Activated CD4-positive, alpha-beta memory T cell treated with anti-CD3 and anti-CD28 coated beads for 36 hours (primary cell): Measurements from ENCODE around the gene MAGEA10. TPM values are rescaled to one million over a fixed set of nuclear protein-coding genes. Genes with fewer than 3 reads are reported as not detected.
"Not testable (repeated sequence)": the region's sequence is repeated elsewhere in the genome, so short reads cannot be mapped to it uniquely, and the experiment has no call there.

Source experiments
- CTCF ChIA-PET: fragments of 350-600 bp; sonication (Branson Sonifier 250); formaldehyde crosslinking; loops from one replicate; lab custom pipeline; 2021; ENCODE audit warnings: antibody characterized with exemption, inconsistent platforms; lab: Charles Lee
- POLR2A ChIA-PET: fragments of 350-600 bp; sonication (Branson Sonifier 250); formaldehyde crosslinking; loops from one replicate; lab custom pipeline; 2021; ENCODE audit warnings: antibody characterized with exemption; lab: Charles Lee
- DNase-seq: peaks from one replicate; pipeline ENCODE4 v3.0.0-alpha.2; 2020
- H3K27ac Mint-ChIP-seq: one replicate; pipeline ENCODE4 v1.8.0; 2021; ENCODE audit warnings: mixed read lengths
- H3K27me3 Mint-ChIP-seq: one replicate; pipeline ENCODE4 v1.8.0; 2021; ENCODE audit warnings: mixed read lengths
- H3K36me3 Mint-ChIP-seq: one replicate; pipeline ENCODE4 v1.8.0; 2021; ENCODE audit warnings: mixed read lengths
- H3K4me1 Mint-ChIP-seq: one replicate; pipeline ENCODE4 v1.8.0; 2021; ENCODE audit warnings: low read depth, mixed read lengths
- H3K4me3 Mint-ChIP-seq: one replicate; pipeline ENCODE4 v1.8.0; 2021; ENCODE audit warnings: mild to moderate bottlenecking, mixed read lengths
- H3K9me3 Mint-ChIP-seq: one replicate; pipeline ENCODE4 v1.8.0; 2021; ENCODE audit warnings: mixed read lengths
- intact Hi-C: fragments of 100-400 bp; cut with micrococcal nuclease; formaldehyde crosslinking; loops from one replicate; pipeline ENCODE4 v1.15.1; 2023
- total RNA-seq, 2 experiments: library from RNA; stranded (reverse); gene quantifications; one replicate each; pipeline ENCODE4 v1.2.3, GENCODE V29; 2021

The MAGEA10 gene
- total RNA-seq, 2 experiments from 2014 or later: not detected

GRCh38 chrX:152137771-152138387, 498 bp downstream of the MAGEA10 start:
- Mint-ChIP-seq H3K4me1 (no peaks in the 10 kb centered on the region), H3K9me3 (no peaks in the 10 kb centered on the region), H3K4me3 (no peak overlapping the region), H3K27me3 (no peaks in the 10 kb centered on the region), H3K27ac (no peak overlapping the region), H3K36me3 (no peaks in the 10 kb centered on the region)
- intact Hi-C loops: no loop called here
- ChIA-PET CTCF (no interaction called here), POLR2A (no interaction called here)
- no peak for DNase-seq

GRCh38 chrX:152136312-152136711, 2.1 kb downstream of the MAGEA10 start:
- ChIA-PET POLR2A (no interaction called here), CTCF (no interaction called here)
- Mint-ChIP-seq H3K9me3 (no peaks in the 10 kb centered on the region), H3K4me3 (no peak overlapping the region), H3K36me3 (no peaks in the 10 kb centered on the region), H3K4me1 (no peaks in the 10 kb centered on the region), H3K27ac (no peak overlapping the region), H3K27me3 (no peaks in the 10 kb centered on the region)
- DNase-seq: no peak
- intact Hi-C loops: no loop called here

DNA sequence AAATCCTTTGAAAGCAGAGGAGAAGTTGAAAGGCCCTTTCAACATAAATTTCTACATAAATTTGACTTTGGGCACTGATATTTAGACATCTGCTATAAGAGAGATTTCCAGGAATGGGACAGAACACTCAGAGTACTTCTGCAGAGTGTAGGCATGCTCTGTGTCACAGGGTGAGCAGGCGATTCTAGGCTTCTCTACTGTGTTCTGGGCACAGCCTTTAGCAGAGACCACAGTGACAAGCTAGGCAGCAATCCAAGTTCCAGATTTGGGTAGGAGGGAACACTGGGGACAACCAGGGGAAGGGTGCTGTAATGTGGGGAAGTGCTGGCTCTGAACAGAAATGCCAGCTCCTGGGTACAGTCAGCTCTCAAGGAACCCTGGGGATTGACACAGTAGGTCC, 6.9 kb downstream of the MAGEA10 start:
- intact Hi-C loops: no loop called here
- no peak for DNase-seq
- CTCF ChIA-PET: no interaction called here
- no peak overlapping the region for H3K27ac Mint-ChIP-seq
- H3K9me3 Mint-ChIP-seq: no peaks in the 10 kb centered on the region
- no peaks in the 10 kb centered on the region for H3K27me3 Mint-ChIP-seq
- no peaks in the 10 kb centered on the region for H3K4me1 Mint-ChIP-seq
- POLR2A ChIA-PET: no interaction called here
- no peaks in the 10 kb centered on the region for H3K36me3 Mint-ChIP-seq
- H3K4me3 Mint-ChIP-seq: no peak overlapping the region

GRCh38 chrX:152129069-152129844, 9.1 kb downstream of the MAGEA10 start:
- H3K4me3 Mint-ChIP-seq, H3K9me3 Mint-ChIP-seq, H3K4me1 Mint-ChIP-seq, intact Hi-C loops, DNase-seq, H3K27me3 Mint-ChIP-seq, CTCF ChIA-PET, POLR2A ChIA-PET, H3K36me3 Mint-ChIP-seq, H3K27ac Mint-ChIP-seq: not testable (repeated sequence)

DNA sequence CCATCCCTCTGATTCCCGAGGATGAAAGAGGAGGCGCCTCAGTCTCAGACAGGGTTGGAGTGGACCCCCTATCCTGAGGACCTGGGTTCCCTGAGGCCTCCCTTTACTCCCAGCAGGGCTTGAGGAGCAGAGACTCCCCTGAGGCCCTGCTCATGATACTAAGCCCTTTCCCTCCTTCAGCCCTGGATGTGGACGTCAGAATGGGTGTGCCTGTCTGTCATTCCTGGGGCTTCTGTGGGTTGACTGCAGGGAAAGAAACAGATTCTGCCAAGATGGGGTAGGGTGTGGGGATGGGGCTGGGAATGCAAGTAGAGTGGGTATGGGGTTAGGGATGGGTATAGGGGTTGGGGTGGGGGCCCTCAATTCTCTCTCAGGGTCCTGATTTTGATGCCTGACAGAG, 21.1 kb downstream of the MAGEA10 start:
- Mint-ChIP-seq H3K27me3 (no peaks in the 10 kb centered on the region), H3K4me1 (no peaks in the 10 kb centered on the region), H3K9me3 (no peaks in the 10 kb centered on the region), H3K36me3 (no peaks in the 10 kb centered on the region), H3K27ac (no peak overlapping the region), H3K4me3 (no peak overlapping the region)
- CTCF ChIA-PET: no interaction called here
- DNase-seq: no peak
- intact Hi-C loops: no loop called here
- POLR2A ChIA-PET: no interaction called here

- H3K36me3 Mint-ChIP-seq: no peaks in the 10 kb centered on the region
- DNase-seq: no peak
- H3K4me1 Mint-ChIP-seq: no peaks in the 10 kb centered on the region
- no peak overlapping the region for H3K27ac Mint-ChIP-seq
- CTCF ChIA-PET: no interaction called here
- intact Hi-C loops: no loop called here
- POLR2A ChIA-PET: no interaction called here
- H3K9me3 Mint-ChIP-seq: no peaks in the 10 kb centered on the region
- no peaks in the 10 kb centered on the region for H3K27me3 Mint-ChIP-seq
- H3K4me3 Mint-ChIP-seq: no peak overlapping the region
Measured at GRCh38 chrX:152108527-152108926, 29.9 kb downstream of the MAGEA10 start.

GRCh38 chrX:152103866-152104265, 34.5 kb downstream of the MAGEA10 start:
- DNase-seq: no peak
- no peak overlapping the region for H3K27ac Mint-ChIP-seq
- no peaks in the 10 kb centered on the region for H3K4me1 Mint-ChIP-seq
- intact Hi-C loops: no loop called here
- no peaks in the 10 kb centered on the region for H3K9me3 Mint-ChIP-seq
- CTCF ChIA-PET: no interaction called here
- POLR2A ChIA-PET: no interaction called here
- H3K27me3 Mint-ChIP-seq: no peaks in the 10 kb centered on the region
- H3K4me3 Mint-ChIP-seq: no peak overlapping the region
- no peaks in the 10 kb centered on the region for H3K36me3 Mint-ChIP-seq

DNA sequence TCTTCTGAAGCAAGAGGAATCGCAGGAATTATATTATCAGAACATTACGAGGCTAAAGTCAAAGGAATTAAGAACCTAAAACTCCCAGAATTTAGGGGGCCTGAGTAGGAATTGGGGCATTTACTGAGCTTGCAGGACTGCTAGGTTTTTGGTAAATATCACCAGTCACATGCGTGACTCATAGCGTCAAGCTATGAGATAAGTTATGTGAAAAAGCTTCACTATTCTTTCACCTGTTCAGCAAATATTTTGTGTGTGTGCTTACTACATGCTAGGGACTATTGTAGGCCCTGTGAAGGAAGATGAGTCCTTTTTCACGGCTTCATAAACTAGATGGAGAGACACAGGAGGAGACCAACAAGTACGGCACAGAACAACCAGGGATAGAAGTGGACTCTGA, 52.2 kb downstream of the MAGEA10 start:
- intact Hi-C loops: no loop called here
- Mint-ChIP-seq H3K27me3 (no peaks in the 10 kb centered on the region), H3K4me3 (no peak overlapping the region), H3K4me1 (no peaks in the 10 kb centered on the region), H3K27ac (no peak overlapping the region), H3K36me3 (no peaks in the 10 kb centered on the region), H3K9me3 (no peaks in the 10 kb centered on the region)
- no peak for DNase-seq
- ChIA-PET POLR2A (no interaction called here), CTCF (no interaction called here)

Other genes with a start within 250 kb of the MAGEA10 start
- not detected for gene MAGEA4, start 225.7 kb downstream of the MAGEA10 start, total RNA-seq
- not detected for gene GABRE, start 163.9 kb downstream of the MAGEA10 start, total RNA-seq